Measurements from ENCODE around the gene CFAP43.

DNA sequence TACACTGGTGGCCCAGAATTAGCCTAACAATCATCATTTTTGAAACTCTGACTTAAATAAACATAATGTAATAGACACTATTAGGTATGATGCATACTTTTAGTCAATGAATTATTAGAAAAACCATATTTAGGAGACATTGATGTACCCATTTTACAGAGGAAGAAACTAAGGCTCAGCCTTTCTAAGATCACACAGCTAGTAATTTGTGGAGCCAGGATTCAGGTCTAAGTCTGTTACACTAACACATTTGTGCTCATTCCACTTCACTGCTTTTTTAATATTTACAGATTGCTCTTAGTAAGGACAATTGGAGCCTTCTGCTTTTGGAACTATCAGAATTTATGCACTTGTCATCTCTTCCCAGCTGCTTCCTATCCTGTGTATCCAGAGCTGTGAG is 8.9 kb downstream of the CFAP43 start:
- TF ChIP-seq, protein P1, sequence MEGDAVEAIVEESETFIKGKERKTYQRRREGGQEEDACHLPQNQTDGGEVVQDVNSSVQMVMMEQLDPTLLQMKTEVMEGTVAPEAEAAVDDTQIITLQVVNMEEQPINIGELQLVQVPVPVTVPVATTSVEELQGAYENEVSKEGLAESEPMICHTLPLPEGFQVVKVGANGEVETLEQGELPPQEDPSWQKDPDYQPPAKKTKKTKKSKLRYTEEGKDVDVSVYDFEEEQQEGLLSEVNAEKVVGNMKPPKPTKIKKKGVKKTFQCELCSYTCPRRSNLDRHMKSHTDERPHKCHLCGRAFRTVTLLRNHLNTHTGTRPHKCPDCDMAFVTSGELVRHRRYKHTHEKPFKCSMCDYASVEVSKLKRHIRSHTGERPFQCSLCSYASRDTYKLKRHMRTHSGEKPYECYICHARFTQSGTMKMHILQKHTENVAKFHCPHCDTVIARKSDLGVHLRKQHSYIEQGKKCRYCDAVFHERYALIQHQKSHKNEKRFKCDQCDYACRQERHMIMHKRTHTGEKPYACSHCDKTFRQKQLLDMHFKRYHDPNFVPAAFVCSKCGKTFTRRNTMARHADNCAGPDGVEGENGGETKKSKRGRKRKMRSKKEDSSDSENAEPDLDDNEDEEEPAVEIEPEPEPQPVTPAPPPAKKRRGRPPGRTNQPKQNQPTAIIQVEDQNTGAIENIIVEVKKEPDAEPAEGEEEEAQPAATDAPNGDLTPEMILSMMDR (conservative IDR thresholded peaks at IDR 0.05), result no peak
- no peak for TF ChIP-seq ZFX (IDR thresholded peaks at IDR 0.05)

Measured in C4-2B (cell line).